ENCODE measurements around the gene SDHAF3. TPM values are rescaled to one million over a fixed set of nuclear protein-coding genes. Genes with fewer than 3 reads are reported as not detected.
"Not testable (repeated sequence)": the region's sequence is repeated elsewhere in the genome, so short reads cannot be mapped to it uniquely, and the experiment has no call there.

The SDHAF3 gene
- total and polyA plus RNA-seq, 8 donors = 3.4 to 8.6 (median 6.2) TPM

DNA sequence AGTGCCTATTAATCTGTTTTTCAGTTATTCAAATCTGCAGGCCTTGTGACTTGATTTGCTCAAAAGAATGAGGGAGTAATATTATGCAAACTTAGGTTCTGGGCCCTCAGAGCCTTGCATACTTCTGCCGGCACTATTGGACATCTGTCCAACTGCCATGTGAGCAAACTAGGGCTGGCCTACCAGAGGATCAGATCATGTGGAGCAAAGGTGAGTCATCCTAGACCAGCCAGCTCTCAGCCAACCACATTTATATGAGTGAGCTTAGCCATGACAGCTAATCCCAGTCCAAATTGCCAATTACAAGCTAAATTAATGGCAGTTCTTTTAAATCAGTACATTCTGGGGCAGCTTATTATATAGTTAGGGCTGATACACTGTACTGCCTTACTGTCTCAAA is 69.6 kb downstream of the SDHAF3 start:
- TF ChIP-seq, protein P1, sequence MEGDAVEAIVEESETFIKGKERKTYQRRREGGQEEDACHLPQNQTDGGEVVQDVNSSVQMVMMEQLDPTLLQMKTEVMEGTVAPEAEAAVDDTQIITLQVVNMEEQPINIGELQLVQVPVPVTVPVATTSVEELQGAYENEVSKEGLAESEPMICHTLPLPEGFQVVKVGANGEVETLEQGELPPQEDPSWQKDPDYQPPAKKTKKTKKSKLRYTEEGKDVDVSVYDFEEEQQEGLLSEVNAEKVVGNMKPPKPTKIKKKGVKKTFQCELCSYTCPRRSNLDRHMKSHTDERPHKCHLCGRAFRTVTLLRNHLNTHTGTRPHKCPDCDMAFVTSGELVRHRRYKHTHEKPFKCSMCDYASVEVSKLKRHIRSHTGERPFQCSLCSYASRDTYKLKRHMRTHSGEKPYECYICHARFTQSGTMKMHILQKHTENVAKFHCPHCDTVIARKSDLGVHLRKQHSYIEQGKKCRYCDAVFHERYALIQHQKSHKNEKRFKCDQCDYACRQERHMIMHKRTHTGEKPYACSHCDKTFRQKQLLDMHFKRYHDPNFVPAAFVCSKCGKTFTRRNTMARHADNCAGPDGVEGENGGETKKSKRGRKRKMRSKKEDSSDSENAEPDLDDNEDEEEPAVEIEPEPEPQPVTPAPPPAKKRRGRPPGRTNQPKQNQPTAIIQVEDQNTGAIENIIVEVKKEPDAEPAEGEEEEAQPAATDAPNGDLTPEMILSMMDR (IDR thresholded peaks at IDR 0.05) = no peak
- no peak overlapping the region for H3K27ac ChIP-seq
- no peaks in the 10 kb centered on the region for H3K36me3 ChIP-seq
- DNase-seq (no peak), ATAC-seq (peak in 1 of 4 donors; percentile 38), FAIRE-seq (no peak)
- intact Hi-C loops (cut with DNase I) = loop anchor here in 1 of 3 donors (10.0 kb wide), 1 partner anchor 82 kb away; no protein-coding TSS in a partner anchor
- no peaks in the 10 kb centered on the region for H3K9me3 ChIP-seq
- no peak overlapping the region for H3K4me3 ChIP-seq
- no peaks in the 10 kb centered on the region for H3K27me3 ChIP-seq
- 87 to 94% methylated on average over 1 of the region's 1 CpG for WGBS, 2 donors
- H3K4me1 ChIP-seq = no peaks in the 10 kb centered on the region

DNA sequence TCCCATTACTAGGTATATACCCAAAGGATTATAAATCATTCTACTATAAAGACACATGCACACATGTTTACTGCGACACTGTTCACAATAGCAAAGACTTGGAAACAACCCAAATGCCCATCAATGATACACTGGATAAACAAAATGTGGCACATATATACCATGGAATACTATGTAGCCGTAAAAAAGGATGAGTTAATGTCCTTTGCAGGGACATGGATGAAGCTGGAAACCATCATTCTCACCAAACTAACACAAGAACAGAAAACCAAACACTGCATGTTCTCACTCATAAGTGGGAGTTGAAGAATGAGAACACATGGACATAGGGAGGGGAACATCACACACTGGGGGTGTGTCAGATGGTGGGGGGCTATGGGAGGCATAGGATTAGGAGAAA is 78.7 kb downstream of the SDHAF3 start:
- FAIRE-seq; ATAC-seq; H3K27ac ChIP-seq; H3K9me3 ChIP-seq; H3K4me3 ChIP-seq; H3K4me1 ChIP-seq; intact Hi-C loops (cut with DNase I); DNase-seq; H3K27me3 ChIP-seq; H3K36me3 ChIP-seq: not testable (repeated sequence)
- 34 to 67% methylated on average over 2 of the region's 2 CpGs for WGBS, 2 donors

DNA sequence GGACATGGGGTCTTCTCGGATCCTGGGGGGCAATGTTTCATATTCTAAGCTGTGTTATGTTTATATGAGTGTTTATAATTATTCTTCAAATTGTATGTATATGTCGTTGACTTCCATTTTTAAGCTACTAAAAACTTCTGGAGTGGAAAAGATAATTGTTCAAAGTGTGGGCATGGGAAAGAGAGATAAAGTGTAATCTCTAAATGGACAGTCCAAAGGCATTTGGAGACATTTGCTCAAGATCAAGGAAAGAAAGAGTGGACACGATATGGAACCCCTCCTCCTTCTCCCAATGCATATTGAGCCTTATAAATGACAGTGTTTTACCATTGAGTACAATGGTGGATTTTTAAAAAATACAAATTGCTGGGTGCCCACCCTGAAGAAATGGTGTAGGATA is 81.1 kb downstream of the SDHAF3 start:
- TF ChIP-seq, protein P1 (IDR thresholded peaks at IDR 0.05) = no peak
- ATAC-seq = no peak
- DNase-seq = no peak
- Histone ChIP-seq H3K4me3 (no peak overlapping the region), H3K27me3 (no peaks in the 10 kb centered on the region), H3K36me3 (no peaks in the 10 kb centered on the region), H3K4me1 (no peaks in the 10 kb centered on the region), H3K27ac (no peak overlapping the region), H3K9me3 (no peaks in the 10 kb centered on the region)
- intact Hi-C loops (cut with DNase I) = no loop called here
- no peak for FAIRE-seq
- 45 to 50% methylated on average over 3 of the region's 3 CpGs for WGBS, 2 donors

DNA sequence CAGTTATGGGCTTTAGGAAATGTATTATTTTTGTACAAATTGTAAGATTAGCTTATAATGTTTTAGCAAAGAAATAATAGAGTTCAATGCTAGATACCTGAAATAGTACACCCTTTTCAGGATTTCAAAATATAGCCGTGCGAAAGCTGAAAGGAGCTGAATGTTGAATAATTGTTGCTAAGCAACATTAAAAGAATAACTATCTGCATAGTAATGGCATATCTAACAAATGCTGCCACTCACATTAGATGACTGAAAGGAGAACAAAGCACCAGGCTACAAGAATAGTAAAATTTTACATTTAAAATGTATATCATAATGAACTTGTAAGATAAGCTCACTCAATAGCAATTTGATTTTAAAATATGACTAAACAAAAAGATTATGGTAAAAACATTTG is 82.5 kb downstream of the SDHAF3 start:
- no peaks in the 10 kb centered on the region for H3K9me3 ChIP-seq
- no peak overlapping the region for H3K27ac ChIP-seq
- DNase-seq (no peak), FAIRE-seq (no peak), ATAC-seq (no peak)
- WGBS, 2 donors = 86 to 92% methylated on average over 2 of the region's 2 CpGs
- H3K27me3 ChIP-seq = no peaks in the 10 kb centered on the region
- intact Hi-C loops (cut with DNase I) = no loop called here
- no peaks in the 10 kb centered on the region for H3K36me3 ChIP-seq
- TF ChIP-seq, protein P1 (IDR thresholded peaks at IDR 0.05) = no peak
- no peaks in the 10 kb centered on the region for H3K4me1 ChIP-seq
- H3K4me3 ChIP-seq = no peak overlapping the region

DNA sequence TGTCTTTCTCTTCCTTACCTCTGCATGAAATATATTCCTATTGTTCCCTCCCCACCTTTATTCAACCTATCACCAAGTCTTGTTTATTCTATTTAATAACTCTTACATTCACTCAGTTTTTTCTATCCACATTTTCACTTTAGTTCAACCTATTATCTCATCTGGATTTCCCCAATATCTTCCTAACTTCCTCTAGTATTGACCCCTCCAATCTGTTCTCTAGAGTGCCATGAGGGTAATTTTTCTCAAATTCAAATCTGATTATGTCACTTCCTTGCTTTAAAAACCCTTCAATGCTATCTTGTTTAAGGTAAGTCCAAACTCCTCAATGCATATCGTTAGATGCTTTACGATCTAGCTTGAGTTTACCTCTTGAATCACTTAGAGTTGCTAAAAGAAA is 86.5 kb downstream of the SDHAF3 start:
- TF ChIP-seq, protein P1 (IDR thresholded peaks at IDR 0.05) = no peak
- intact Hi-C loops (cut with DNase I) = no loop called here
- Histone ChIP-seq H3K27me3 (no peaks in the 10 kb centered on the region), H3K4me3 (no peak overlapping the region), H3K9me3 (no peaks in the 10 kb centered on the region), H3K4me1 (no peaks in the 10 kb centered on the region), H3K36me3 (no peaks in the 10 kb centered on the region), H3K27ac (no peak overlapping the region)
- ATAC-seq (no peak), DNase-seq (no peak), FAIRE-seq (no peak)
- WGBS, 2 donors = 72 to 74% methylated on average over 2 of the region's 2 CpGs
